NT2/D1 (cell line): Measurements from ENCODE around the gene CHAF1A.

Source experiments
- DNase-seq: peaks from one replicate; pipeline ENCODE4 v3.0.0-alpha.2; 2011; ENCODE audit warnings: low read depth, low spot score
- H3K27me3 ChIP-seq: 2 replicates; pipeline ENCODE4 v1.6.0; 2011; ENCODE audit warnings: mild to moderate bottlenecking; ENCODE audit not compliant: insufficient read length, insufficient read depth
- H3K36me3 ChIP-seq: 2 replicates; pipeline ENCODE4 v1.6.1; 2011; ENCODE audit warnings: mild to moderate bottlenecking, low read length, mixed read lengths; ENCODE audit not compliant: insufficient read depth, insufficient read length
- H3K4me1 ChIP-seq: 2 replicates; pipeline ENCODE4 v1.5.1; 2011; ENCODE audit not compliant: insufficient read depth, insufficient read length
- H3K4me3 ChIP-seq: 2 replicates; pipeline ENCODE4 v1.5.1; 2011; ENCODE audit warnings: low read depth; ENCODE audit not compliant: insufficient read length
- H3K9ac ChIP-seq: 2 replicates; pipeline ENCODE4 v1.6.0; 2011; ENCODE audit warnings: low read depth; ENCODE audit not compliant: insufficient read length
- H3K9me3 ChIP-seq: 2 replicates; pipeline ENCODE4 v1.5.1; 2011; ENCODE audit warnings: mild to moderate bottlenecking, low read length; ENCODE audit not compliant: insufficient read depth
- SUZ12 ChIP-seq: IDR thresholded peaks from 2 replicates; pipeline ENCODE4 v1.6.1; 2011; ENCODE audit not compliant: insufficient read length, insufficient read depth; ENCODE audit errors: extremely low read depth
- YY1 ChIP-seq: IDR thresholded peaks from 2 replicates; pipeline ENCODE4 v1.6.1; 2011; ENCODE audit not compliant: insufficient read length, insufficient read depth
- ZNF274 ChIP-seq: IDR thresholded peaks from 2 replicates; pipeline ENCODE4 v1.6.1; 2011; ENCODE audit warnings: mild to moderate bottlenecking, low read depth, low read length

CHAF1A gene

DNA sequence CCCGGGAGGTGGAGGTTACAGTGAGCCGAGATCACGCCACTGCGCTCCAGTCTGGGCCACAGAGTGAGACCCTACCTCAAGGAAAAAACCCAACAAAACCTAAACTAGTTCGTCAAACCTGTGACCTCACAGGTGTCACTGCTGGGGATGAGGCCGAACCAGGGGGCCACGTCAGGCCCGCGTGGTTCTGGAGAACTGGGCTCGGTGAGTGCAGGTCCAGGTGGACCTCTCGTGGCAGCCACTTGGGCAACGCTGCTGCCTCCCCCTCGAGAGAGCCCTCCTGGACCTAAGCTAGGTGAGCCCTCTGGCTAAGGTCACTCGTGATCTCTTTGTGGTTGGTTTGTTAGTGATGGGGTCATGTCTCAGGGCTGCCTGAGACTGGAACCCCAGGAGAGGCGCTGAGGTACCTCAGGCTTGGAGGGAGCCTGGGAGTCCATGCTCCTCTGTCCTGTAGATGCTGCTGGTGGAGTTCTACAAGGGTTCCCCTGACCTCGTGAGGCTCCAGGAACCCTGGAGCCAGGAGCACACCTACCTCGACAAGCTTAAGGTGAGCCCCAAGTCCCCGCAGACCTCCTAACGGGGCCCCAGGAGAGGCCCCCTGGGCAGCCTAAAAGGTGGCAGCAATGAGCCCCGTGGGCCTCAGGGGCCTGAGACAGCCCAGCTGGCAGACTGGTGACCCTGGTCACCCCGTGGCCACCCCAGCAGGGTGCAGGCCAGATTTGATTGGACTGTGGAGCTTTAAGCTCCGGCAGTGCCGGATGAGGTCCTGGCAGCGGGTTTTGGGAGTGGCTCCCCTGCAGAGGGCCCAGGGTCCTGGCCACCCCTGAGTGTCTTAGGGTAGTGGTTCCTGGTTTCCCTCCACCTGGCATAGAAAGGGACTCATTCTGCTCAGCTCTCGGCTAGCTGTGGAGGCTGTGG, 43.5 kb upstream of the CHAF1A start:
- H3K27me3 ChIP-seq = no peaks in the 10 kb centered on the region
- H3K36me3 ChIP-seq = peaks cover 89% of the 10 kb centered on the region
- no peaks in the 10 kb centered on the region for H3K9me3 ChIP-seq
- H3K4me1 ChIP-seq = peaks cover 24% of the 10 kb centered on the region
- DNase-seq = no peak
- no peak overlapping the region for H3K4me3 ChIP-seq
- H3K9ac ChIP-seq = no peak overlapping the region
- TF ChIP-seq SUZ12 (no peak), YY1 (no peak), ZNF274 (no peak)

DNA sequence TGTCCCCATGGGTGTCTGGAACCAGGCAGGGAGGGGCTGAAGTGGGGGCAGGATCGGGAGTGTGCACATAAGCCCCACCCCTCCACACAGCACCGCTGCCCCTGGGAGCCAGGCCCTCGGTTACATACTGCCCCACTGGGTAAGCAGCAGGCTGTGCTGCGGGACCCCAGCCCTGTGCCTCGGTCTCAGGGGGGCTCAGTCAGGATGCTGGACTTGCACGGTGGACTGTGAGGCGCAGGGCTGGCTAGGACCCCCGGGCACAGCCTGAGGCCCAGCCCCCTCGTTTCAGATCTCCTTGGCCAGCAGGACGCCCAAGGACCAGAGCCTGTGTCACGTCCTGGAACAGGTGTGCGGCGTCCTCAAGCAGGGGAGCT, 42.8 kb upstream of the CHAF1A start:
- no peak for DNase-seq
- H3K9ac ChIP-seq = peak overlapping the region; percentile 50
- no peak for TF ChIP-seq ZNF274
- TF ChIP-seq YY1 = no peak
- no peak for TF ChIP-seq SUZ12
- H3K27me3 ChIP-seq = no peaks in the 10 kb centered on the region
- no peak overlapping the region for H3K4me3 ChIP-seq
- H3K36me3 ChIP-seq = peaks cover 87% of the 10 kb centered on the region
- no peaks in the 10 kb centered on the region for H3K9me3 ChIP-seq
- H3K4me1 ChIP-seq = peaks cover 25% of the 10 kb centered on the region

DNA sequence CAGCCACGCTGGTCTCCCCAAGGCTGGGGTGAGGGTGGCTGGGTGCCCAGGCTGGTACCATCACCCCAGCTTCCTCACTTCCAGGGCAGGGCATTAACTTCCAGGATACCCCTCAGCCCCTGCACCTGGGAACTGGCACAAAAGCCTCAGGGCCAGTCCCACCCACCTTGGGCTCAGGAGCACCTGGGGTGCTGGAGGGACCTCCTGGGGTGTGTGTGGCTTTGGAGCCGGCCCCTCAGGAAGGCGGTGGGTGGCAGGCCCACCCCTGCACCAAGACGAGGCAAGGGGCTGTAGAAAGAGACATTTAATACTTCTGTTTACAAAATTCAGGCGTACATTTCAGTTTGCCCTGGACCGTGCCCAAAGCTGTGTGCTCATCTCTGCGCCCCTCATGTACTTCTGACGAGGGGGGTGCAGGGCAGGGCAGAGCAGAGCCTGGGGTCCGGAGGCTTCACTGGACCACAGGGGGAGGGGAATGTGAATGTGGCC, 42.3 kb upstream of the CHAF1A start:
- Histone ChIP-seq H3K36me3 (peaks cover 88% of the 10 kb centered on the region), H3K9ac (no peak overlapping the region), H3K9me3 (no peaks in the 10 kb centered on the region), H3K4me3 (no peak overlapping the region), H3K27me3 (no peaks in the 10 kb centered on the region), H3K4me1 (peaks cover 25% of the 10 kb centered on the region)
- no peak for DNase-seq
- TF ChIP-seq SUZ12 (no peak), ZNF274 (no peak), YY1 (no peak)

DNA sequence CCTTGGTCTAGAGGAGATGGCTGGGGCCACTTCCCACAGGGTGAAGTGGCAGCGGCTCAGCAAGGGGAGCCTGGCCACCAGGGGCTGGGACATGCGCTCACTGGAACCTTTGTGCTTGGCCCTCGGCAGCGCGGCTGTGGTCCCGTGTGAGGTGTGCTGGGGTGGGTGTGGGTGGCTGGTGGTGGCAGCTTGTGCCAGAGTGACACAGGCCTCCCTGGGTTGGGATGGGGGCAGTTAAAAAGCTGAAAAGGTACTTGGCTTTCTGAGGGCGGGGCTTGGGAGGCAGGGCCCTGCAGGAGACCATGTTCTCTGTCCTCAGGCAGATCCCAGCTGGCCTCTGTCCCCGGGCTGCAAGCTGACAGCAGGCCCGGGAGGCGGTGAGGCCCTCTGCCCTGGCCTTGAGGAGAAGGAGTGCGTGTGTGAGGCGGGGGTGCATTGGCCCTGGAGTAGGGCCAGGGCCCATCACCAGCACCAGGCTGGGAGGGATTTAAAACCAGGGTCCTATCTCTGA, 41.7 kb upstream of the CHAF1A start:
- Histone ChIP-seq H3K4me1 (peaks cover 31% of the 10 kb centered on the region), H3K9ac (peak overlapping the region; percentile 56), H3K27me3 (no peaks in the 10 kb centered on the region), H3K9me3 (no peaks in the 10 kb centered on the region), H3K4me3 (no peak overlapping the region), H3K36me3 (peaks cover 93% of the 10 kb centered on the region)
- no peak for TF ChIP-seq ZNF274
- no peak for TF ChIP-seq YY1
- no peak for TF ChIP-seq SUZ12
- no peak for DNase-seq

DNA sequence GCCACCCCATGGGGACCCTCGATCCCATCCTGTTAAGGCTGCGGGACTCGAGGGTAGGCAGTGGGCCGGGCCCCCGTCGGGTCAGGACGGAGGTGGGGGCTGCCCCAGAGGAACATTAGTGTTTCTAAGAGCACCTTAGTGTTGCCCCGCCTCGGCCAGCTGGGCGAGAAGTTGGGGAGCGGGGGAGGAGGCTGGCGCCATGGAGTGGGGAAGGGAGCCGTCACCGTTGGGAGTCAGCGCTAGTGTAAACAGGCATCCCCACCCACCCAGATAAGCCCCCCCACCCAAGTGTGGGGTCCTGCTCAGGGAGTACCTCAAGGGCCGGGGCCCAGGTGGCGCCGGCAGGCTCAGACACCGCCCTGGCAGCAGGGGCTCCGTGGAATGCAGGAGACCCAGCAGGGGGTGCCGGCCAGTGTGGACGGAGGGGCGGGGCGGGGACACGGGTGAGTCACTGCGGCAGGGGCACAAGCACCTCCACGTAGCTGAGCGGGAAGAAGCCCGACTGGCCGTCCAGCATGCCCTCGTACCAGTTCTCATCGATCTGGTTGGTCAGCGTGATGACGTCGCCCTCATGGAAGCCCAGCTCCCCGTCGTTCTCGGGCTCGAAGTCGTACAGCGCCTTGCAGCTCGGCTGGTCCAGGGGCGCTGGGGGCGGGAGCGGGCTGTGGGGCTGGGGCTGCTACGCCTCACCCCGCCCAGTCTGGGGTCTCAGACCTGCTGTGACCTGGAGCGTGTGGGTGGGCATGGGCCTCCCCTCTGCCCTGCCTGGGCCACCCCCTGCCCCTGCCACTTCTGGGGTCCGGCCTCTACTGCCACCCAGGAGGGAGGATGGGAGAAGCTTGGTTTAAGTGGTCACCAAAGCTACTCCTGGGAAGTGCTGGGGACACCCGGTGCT, 41.0 kb upstream of the CHAF1A start:
- H3K36me3 ChIP-seq = peaks cover 93% of the 10 kb centered on the region
- no peak for DNase-seq
- peak overlapping the region; percentile 56 for H3K9ac ChIP-seq
- no peak overlapping the region for H3K4me3 ChIP-seq
- no peaks in the 10 kb centered on the region for H3K9me3 ChIP-seq
- H3K27me3 ChIP-seq = no peaks in the 10 kb centered on the region
- no peak for TF ChIP-seq SUZ12
- TF ChIP-seq YY1 = no peak
- no peak for TF ChIP-seq ZNF274
- H3K4me1 ChIP-seq = peaks cover 35% of the 10 kb centered on the region

DNA sequence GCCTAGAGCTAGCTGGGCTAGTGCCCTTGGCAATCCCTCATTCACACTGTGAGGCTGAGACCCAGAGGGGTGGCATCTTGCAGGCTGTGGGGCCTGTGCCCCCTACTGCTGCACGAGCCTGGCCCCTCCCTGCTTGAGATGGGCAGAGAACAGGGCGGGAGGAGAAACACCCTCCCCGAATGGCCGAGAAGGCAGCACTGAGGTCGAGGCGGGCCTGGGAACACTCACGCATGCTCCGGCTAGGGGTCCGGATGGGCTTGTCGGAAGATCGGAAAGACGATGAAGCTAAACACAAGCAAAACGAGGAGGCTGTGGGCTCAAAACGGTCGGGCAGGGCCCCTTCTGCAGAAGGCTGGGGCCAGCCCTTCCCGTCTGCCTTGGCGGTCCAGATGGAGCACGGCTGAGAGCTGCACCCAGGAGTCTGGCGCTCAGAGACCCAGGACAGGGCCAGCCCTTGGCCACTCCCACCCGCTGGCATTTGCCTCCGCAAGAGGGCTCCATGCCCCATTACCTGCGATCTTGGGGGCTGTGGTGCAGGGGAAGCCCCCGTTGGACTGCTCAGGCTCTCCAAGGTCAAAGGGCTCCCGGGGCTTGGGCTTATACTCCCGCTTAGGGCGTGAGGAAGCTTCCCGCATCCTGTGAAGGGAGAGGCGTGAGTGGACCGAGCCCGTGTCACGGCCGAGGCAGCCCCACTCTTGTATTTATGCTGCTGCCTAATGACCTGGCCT, 40.2 kb upstream of the CHAF1A start:
- H3K4me1 ChIP-seq = peaks cover 32% of the 10 kb centered on the region
- no peak overlapping the region for H3K4me3 ChIP-seq
- TF ChIP-seq ZNF274 (no peak), SUZ12 (no peak), YY1 (no peak)
- peaks cover 94% of the 10 kb centered on the region for H3K36me3 ChIP-seq
- DNase-seq = no peak
- no peak overlapping the region for H3K9ac ChIP-seq
- no peaks in the 10 kb centered on the region for H3K27me3 ChIP-seq
- H3K9me3 ChIP-seq = no peaks in the 10 kb centered on the region
